HG02763 (cell line): ENCODE results near the gene IMMT.

ENCODE experiments used
- ATAC-seq: cut with Tn5 transposase; IDR thresholded peaks from one replicate; pipeline ENCODE4 v1.9.1; 2021; ENCODE audit warnings: mild to moderate bottlenecking, moderate library complexity; ENCODE audit not compliant: unreplicated experiment

Gene IMMT

GRCh38 chr2:86226636-86227520 is 31.6 kb upstream of the IMMT start:
- no peak for ATAC-seq

GRCh38 chr2:86226070-86226469 is 30.8 kb upstream of the IMMT start:
- ATAC-seq: no peak

- ATAC-seq: peak; percentile 56
Measured at GRCh38 chr2:86225581-86225980, 30.3 kb upstream of the IMMT start.

- ATAC-seq: no peak
Measured at GRCh38 chr2:86224645-86225355, 29.5 kb upstream of the IMMT start.

GRCh38 chr2:86223927-86224560 is 28.8 kb upstream of the IMMT start:
- no peak for ATAC-seq

- ATAC-seq: no peak
Measured at GRCh38 chr2:86223140-86223926, 28.1 kb upstream of the IMMT start.

GRCh38 chr2:86221066-86221684 is 25.9 kb upstream of the IMMT start:
- no peak for ATAC-seq

GRCh38 chr2:86219896-86220295 is 24.6 kb upstream of the IMMT start:
- no peak for ATAC-seq

GRCh38 chr2:86218124-86218523 is 22.9 kb upstream of the IMMT start:
- ATAC-seq: no peak

GRCh38 chr2:86216575-86217555 is 21.6 kb upstream of the IMMT start:
- no peak for ATAC-seq

GRCh38 chr2:86214503-86214832 is 19.2 kb upstream of the IMMT start:
- no peak for ATAC-seq

- no peak for ATAC-seq
Measured at GRCh38 chr2:86213699-86214502, 18.6 kb upstream of the IMMT start.

- ATAC-seq: no peak
Measured at GRCh38 chr2:86213056-86213455, 17.8 kb upstream of the IMMT start.

- ATAC-seq: no peak
Measured at GRCh38 chr2:86211796-86212188, 16.5 kb upstream of the IMMT start.

- no peak for ATAC-seq
Measured at GRCh38 chr2:86211033-86211795, 16.0 kb upstream of the IMMT start.

- ATAC-seq: no peak
Measured at GRCh38 chr2:86204458-86204857, 9.2 kb upstream of the IMMT start.

GRCh38 chr2:86203614-86204013 is 8.4 kb upstream of the IMMT start:
- ATAC-seq: no peak

GRCh38 chr2:86202702-86203101 is 7.4 kb upstream of the IMMT start:
- no peak for ATAC-seq
